ENCODE data around the gene RIPPLY3. TPM values are rescaled to one million over a fixed set of nuclear protein-coding genes. Genes with fewer than 3 reads are reported as not detected.
"Not testable (repeated sequence)": the region's sequence is repeated elsewhere in the genome, so short reads cannot be mapped to it uniquely, and the experiment has no call there.

RIPPLY3 gene
- total RNA-seq, 2 donors from 2014 or later: not detected

GRCh38 chr21:36994501-36995158 lies 11.9 kb upstream of the RIPPLY3 start:
- Histone ChIP-seq H3K4me3 (no peak overlapping the region), H3K9me3 (no peaks in the 10 kb centered on the region), H3K4me1 (peaks cover 5% of the 10 kb centered on the region), H3K27ac (no peak overlapping the region), H3K36me3 (replicated peaks in 1 of 2; ENCODE audit: insufficient read depth in 1 of 2, low read depth in 2 of 2) (no peaks in the 10 kb centered on the region), H3K27me3 (no peaks in the 10 kb centered on the region)
- ATAC-seq (no peak), DNase-seq (no peak)
- intact Hi-C loops (cut with DNase I): no loop called here
- TF ChIP-seq POLR2A (IDR thresholded peaks at IDR 0.05): no peak
- no peak for TF ChIP-seq CTCF (IDR thresholded peaks at IDR 0.05)
- WGBS, 2 donors: 28 to 40% methylated on average over 34 to 38 of the region's 38 CpGs

GRCh38 chr21:36995285-36995684 lies 11.2 kb upstream of the RIPPLY3 start:
- ATAC-seq; H3K4me1 ChIP-seq; H3K27me3 ChIP-seq; H3K36me3 ChIP-seq (replicated peaks in 1 of 2; ENCODE audit: insufficient read depth in 1 of 2, low read depth in 2 of 2); H3K27ac ChIP-seq; H3K4me3 ChIP-seq; H3K9me3 ChIP-seq; DNase-seq; intact Hi-C loops (cut with DNase I): not testable (repeated sequence)
- 88 to 94% methylated on average over 12 of the region's 12 CpGs for WGBS, 2 donors

GRCh38 chr21:36999131-36999898 lies 7.2 kb upstream of the RIPPLY3 start:
- no peak for ATAC-seq
- intact Hi-C loops (cut with DNase I): no loop called here
- H3K4me1 ChIP-seq: no peaks in the 10 kb centered on the region
- no peaks in the 10 kb centered on the region for H3K27me3 ChIP-seq
- 83 to 92% methylated on average over 11 of the region's 11 CpGs for WGBS, 2 donors
- no peaks in the 10 kb centered on the region for H3K9me3 ChIP-seq
- H3K27ac ChIP-seq: no peak overlapping the region
- no peaks in the 10 kb centered on the region for H3K36me3 ChIP-seq (replicated peaks in 1 of 2; ENCODE audit: insufficient read depth in 1 of 2, low read depth in 2 of 2)
- DNase-seq: no peak
- H3K4me3 ChIP-seq: no peak overlapping the region
- TF ChIP-seq CTCF (IDR thresholded peaks at IDR 0.05) (no peak), POLR2A (IDR thresholded peaks at IDR 0.05) (no peak)

GRCh38 chr21:37000381-37000780 lies 6.1 kb upstream of the RIPPLY3 start:
- DNase-seq: no peak
- no peaks in the 10 kb centered on the region for H3K27me3 ChIP-seq
- H3K9me3 ChIP-seq: no peaks in the 10 kb centered on the region
- H3K36me3 ChIP-seq (replicated peaks in 1 of 2; ENCODE audit: insufficient read depth in 1 of 2, low read depth in 2 of 2): no peaks in the 10 kb centered on the region
- H3K4me3 ChIP-seq: no peak overlapping the region
- no peak overlapping the region for H3K27ac ChIP-seq
- intact Hi-C loops (cut with DNase I): no loop called here
- no peak for ATAC-seq
- WGBS, 2 donors: 77 to 92% methylated on average over 4 of the region's 4 CpGs
- no peaks in the 10 kb centered on the region for H3K4me1 ChIP-seq
- TF ChIP-seq POLR2A (IDR thresholded peaks at IDR 0.05) (no peak), CTCF (IDR thresholded peaks at IDR 0.05) (no peak)

GRCh38 chr21:37001441-37001840 lies 5.1 kb upstream of the RIPPLY3 start:
- TF ChIP-seq CTCF (IDR thresholded peaks at IDR 0.05) (no peak), POLR2A (IDR thresholded peaks at IDR 0.05) (no peak)
- Histone ChIP-seq H3K27me3 (no peaks in the 10 kb centered on the region), H3K4me3 (no peak overlapping the region), H3K9me3 (no peaks in the 10 kb centered on the region), H3K36me3 (replicated peaks in 1 of 2; ENCODE audit: insufficient read depth in 1 of 2, low read depth in 2 of 2) (no peaks in the 10 kb centered on the region), H3K27ac (no peak overlapping the region), H3K4me1 (peaks cover 8% of the 10 kb centered on the region)
- 53 to 65% methylated on average over 3 of the region's 3 CpGs for WGBS, 2 donors
- ATAC-seq (no peak), DNase-seq (no peak)
- intact Hi-C loops (cut with DNase I): no loop called here

GRCh38 chr21:37002851-37003250 lies 3.7 kb upstream of the RIPPLY3 start:
- WGBS, 2 donors: 74 to 84% methylated on average over 12 of the region's 12 CpGs
- H3K27ac ChIP-seq; ATAC-seq; H3K9me3 ChIP-seq; intact Hi-C loops (cut with DNase I); H3K27me3 ChIP-seq; H3K4me3 ChIP-seq; H3K36me3 ChIP-seq (replicated peaks in 1 of 2; ENCODE audit: insufficient read depth in 1 of 2, low read depth in 2 of 2); DNase-seq: not testable (repeated sequence)
- H3K4me1 ChIP-seq: peaks cover 15% of the 10 kb centered on the region

- H3K4me3 ChIP-seq; DNase-seq; H3K27ac ChIP-seq; H3K9me3 ChIP-seq; intact Hi-C loops (cut with DNase I); H3K36me3 ChIP-seq (replicated peaks in 1 of 2; ENCODE audit: insufficient read depth in 1 of 2, low read depth in 2 of 2); ATAC-seq; H3K27me3 ChIP-seq: not testable (repeated sequence)
- 69 to 74% methylated on average over 3 of the region's 3 CpGs for WGBS, 2 donors
- peaks cover 15% of the 10 kb centered on the region for H3K4me1 ChIP-seq
Observed at GRCh38 chr21:37003917-37004316, 2.6 kb upstream of the RIPPLY3 start.
